Uterus (tissue), 4 donors: Measurements from ENCODE around the gene TOX3. TPM values are rescaled to one million over a fixed set of nuclear protein-coding genes. Genes with fewer than 3 reads are reported as not detected.

Experiments used
- DNase-seq, 2 donors: peaks; one replicate each; pipeline ENCODE4 v3.0.0-alpha.2; 2019 to 2020
- H3K27ac ChIP-seq, 2 donors: fragments of 200-600 bp; sonication (generic); 1 replicate in 1 of 2; 2 replicates in 1 of 2; pipeline ENCODE4 v1.5.1; 2016 to 2018
- H3K27me3 ChIP-seq, 2 donors: fragments of 200-600 bp; sonication (generic); one replicate each; pipeline ENCODE4 v1.5.1; 2018 to 2019; ENCODE audit warnings: control low read depth in 1 of 2
- H3K36me3 ChIP-seq, 2 donors: fragments of 200-600 bp; sonication (generic); one replicate each; pipeline ENCODE4 v1.5.1; 2019; ENCODE audit warnings: control low read depth in 1 of 2
- H3K4me1 ChIP-seq, 2 donors: fragments of 200-600 bp; sonication (generic); one replicate each; pipeline ENCODE4 v1.5.1; 2018 to 2019; ENCODE audit warnings: control low read depth in 1 of 2
- H3K4me3 ChIP-seq, 2 donors: fragments of 200-600 bp; sonication (generic); 1 replicate in 1 of 2; 2 replicates in 1 of 2; pipeline ENCODE4 v1.5.1; 2018 to 2019; ENCODE audit warnings: mild to moderate bottlenecking in 1 of 2
- H3K9me3 ChIP-seq, 2 donors: fragments of 200-600 bp; sonication (generic); one replicate each; pipeline ENCODE4 v1.5.1; 2019; ENCODE audit warnings: control low read depth in 1 of 2
- POLR2A ChIP-seq, 2 donors: fragments of 450-650 bp; IDR thresholded peaks; one replicate each; pipeline ENCODE4 v1.6.1; 2016; ENCODE audit warnings: antibody characterized with exemption in 2 of 2, mild to moderate bottlenecking in 1 of 2, moderate library complexity in 1 of 2
- intact Hi-C: fragments of 100-400 bp; cut with DNase I; formaldehyde crosslinking; loops from one replicate; pipeline ENCODE4 v1.15.1; 2023; ENCODE audit warnings: low total_unique reads
- total RNA-seq, 4 donors: library from RNA; depleted of rRNA in 3 of 4; stranded (reverse); fragments of >200 nt in 3 of 4; gene quantifications; one replicate each; pipeline versions ENCODE4 v1.1.0 to v1.2.4, GENCODE V29; 2014 to 2023
- TF ChIP-seq, protein P1 (sequence below), 4 experiments: fragments of 200-600 bp in 2 of 4; fragments of 450-650 bp in 2 of 4; sonication (generic) in 2 of 4; IDR thresholded peaks; one replicate each; pipeline ENCODE4 v1.5.1; 2016 to 2019; ENCODE audit warnings: antibody characterized with exemption in 4 of 4, mild to moderate bottlenecking in 2 of 4, moderate library complexity in 1 of 4
- donor health status: DM: yes; HTN: yes; CAD: no.

Gene TOX3
- total RNA-seq, 4 donors from 2014 or later, result 0.55 to 1.2 TPM; not detected in 2

GRCh38 chr16:52563767-52564611 lies 17.0 kb upstream of the TOX3 start:
- Histone ChIP-seq H3K36me3 (no peaks in the 10 kb centered on the region), H3K4me1 (no peaks in the 10 kb centered on the region), H3K27me3 (no peaks in the 10 kb centered on the region), H3K4me3 (no peak overlapping the region), H3K27ac (no peak overlapping the region), H3K9me3 (no peaks in the 10 kb centered on the region)
- TF ChIP-seq POLR2A (IDR thresholded peaks at IDR 0.05), result no peak
- TF ChIP-seq, protein P1, sequence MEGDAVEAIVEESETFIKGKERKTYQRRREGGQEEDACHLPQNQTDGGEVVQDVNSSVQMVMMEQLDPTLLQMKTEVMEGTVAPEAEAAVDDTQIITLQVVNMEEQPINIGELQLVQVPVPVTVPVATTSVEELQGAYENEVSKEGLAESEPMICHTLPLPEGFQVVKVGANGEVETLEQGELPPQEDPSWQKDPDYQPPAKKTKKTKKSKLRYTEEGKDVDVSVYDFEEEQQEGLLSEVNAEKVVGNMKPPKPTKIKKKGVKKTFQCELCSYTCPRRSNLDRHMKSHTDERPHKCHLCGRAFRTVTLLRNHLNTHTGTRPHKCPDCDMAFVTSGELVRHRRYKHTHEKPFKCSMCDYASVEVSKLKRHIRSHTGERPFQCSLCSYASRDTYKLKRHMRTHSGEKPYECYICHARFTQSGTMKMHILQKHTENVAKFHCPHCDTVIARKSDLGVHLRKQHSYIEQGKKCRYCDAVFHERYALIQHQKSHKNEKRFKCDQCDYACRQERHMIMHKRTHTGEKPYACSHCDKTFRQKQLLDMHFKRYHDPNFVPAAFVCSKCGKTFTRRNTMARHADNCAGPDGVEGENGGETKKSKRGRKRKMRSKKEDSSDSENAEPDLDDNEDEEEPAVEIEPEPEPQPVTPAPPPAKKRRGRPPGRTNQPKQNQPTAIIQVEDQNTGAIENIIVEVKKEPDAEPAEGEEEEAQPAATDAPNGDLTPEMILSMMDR (IDR thresholded peaks at IDR 0.05), result no peak
- intact Hi-C loops, result no loop called here
- DNase-seq, result no peak

DNA sequence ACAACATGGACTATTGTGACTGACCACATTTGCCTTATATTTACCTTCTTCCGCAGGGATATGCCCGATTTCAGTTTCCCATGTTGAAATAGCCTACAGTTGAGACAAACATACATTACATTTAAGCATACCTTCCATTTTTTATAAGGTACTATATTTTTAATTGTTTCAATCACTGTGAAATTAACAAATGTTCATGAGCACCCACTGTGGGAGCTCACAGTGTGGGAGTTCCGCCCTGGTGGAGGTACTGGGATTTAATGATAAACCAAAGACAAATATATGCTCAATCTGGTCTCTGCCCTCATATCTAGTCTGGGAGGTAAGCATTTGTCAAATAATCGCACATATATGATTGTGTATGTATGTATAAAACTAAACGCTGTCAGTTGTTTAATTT lies 15.8 kb upstream of the TOX3 start:
- H3K27ac ChIP-seq, result no peak overlapping the region
- H3K4me3 ChIP-seq, result no peak overlapping the region
- DNase-seq, result no peak
- intact Hi-C loops, result no loop called here
- H3K27me3 ChIP-seq, result no peaks in the 10 kb centered on the region
- H3K4me1 ChIP-seq, result no peaks in the 10 kb centered on the region
- H3K36me3 ChIP-seq, result no peaks in the 10 kb centered on the region
- no peaks in the 10 kb centered on the region for H3K9me3 ChIP-seq
- TF ChIP-seq, protein P1 (IDR thresholded peaks at IDR 0.05), result no peak
- TF ChIP-seq POLR2A (IDR thresholded peaks at IDR 0.05), result no peak

- no peak overlapping the region for H3K27ac ChIP-seq
- H3K9me3 ChIP-seq, result no peaks in the 10 kb centered on the region
- no peak for DNase-seq
- TF ChIP-seq, protein P1 (IDR thresholded peaks at IDR 0.05), result no peak
- TF ChIP-seq POLR2A (IDR thresholded peaks at IDR 0.05), result no peak
- intact Hi-C loops, result no loop called here
- no peaks in the 10 kb centered on the region for H3K27me3 ChIP-seq
- no peaks in the 10 kb centered on the region for H3K36me3 ChIP-seq
- no peaks in the 10 kb centered on the region for H3K4me1 ChIP-seq
- no peak overlapping the region for H3K4me3 ChIP-seq
These were observed 15.2 kb upstream of the TOX3 start for GRCh38 chr16:52561910-52562741.

DNA sequence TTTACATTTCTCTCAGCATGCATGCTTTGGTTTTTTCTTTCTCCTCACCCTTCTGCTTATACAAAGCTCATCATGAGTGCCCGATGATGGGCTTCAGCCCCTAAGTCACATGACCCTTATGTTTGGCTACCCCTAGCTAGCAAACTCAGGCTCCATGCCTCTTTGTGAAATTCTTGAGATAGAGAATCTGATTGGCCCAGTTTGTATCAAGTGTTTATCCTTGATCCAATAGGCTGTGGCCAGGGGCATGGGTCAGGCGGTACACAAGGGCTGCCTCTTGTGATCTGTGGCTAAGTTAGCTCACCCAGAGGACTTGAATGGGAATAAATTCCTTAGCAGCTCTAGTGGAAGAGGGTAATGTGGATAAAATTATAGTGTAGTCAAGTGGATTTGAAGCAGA lies 11.5 kb upstream of the TOX3 start:
- H3K27ac ChIP-seq, result no peak overlapping the region
- TF ChIP-seq POLR2A (IDR thresholded peaks at IDR 0.05), result no peak
- TF ChIP-seq, protein P1 (IDR thresholded peaks at IDR 0.05), result no peak
- H3K36me3 ChIP-seq, result no peaks in the 10 kb centered on the region
- no peak overlapping the region for H3K4me3 ChIP-seq
- no peaks in the 10 kb centered on the region for H3K9me3 ChIP-seq
- no peaks in the 10 kb centered on the region for H3K4me1 ChIP-seq
- intact Hi-C loops, result no loop called here
- no peaks in the 10 kb centered on the region for H3K27me3 ChIP-seq
- DNase-seq, result no peak

DNA sequence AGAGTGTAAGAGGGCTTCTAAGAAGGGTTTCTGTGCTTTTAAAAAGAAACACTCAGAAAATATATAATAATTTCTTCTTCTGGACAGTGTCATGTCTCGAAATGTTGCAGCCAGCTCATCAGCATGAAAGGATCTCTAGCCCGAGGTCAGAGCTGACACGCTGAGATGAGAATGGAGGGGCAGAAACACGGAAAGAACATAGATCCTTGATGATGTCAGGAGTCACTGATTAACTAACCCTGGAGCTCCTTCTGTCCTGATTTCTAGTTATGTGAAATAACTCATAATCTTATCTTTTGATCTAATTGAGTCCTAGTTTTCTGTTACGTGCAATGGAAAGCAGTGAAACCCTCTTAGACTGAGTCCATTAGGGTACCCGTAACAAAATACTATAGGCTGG lies 10.3 kb upstream of the TOX3 start:
- Histone ChIP-seq H3K36me3 (no peaks in the 10 kb centered on the region), H3K27ac (no peak overlapping the region), H3K9me3 (no peaks in the 10 kb centered on the region), H3K4me3 (no peak overlapping the region), H3K27me3 (no peaks in the 10 kb centered on the region), H3K4me1 (no peaks in the 10 kb centered on the region)
- DNase-seq, result no peak
- TF ChIP-seq, protein P1 (IDR thresholded peaks at IDR 0.05), result no peak
- no peak for TF ChIP-seq POLR2A (IDR thresholded peaks at IDR 0.05)
- intact Hi-C loops, result no loop called here
